Mesothelial cell of epicardium (in vitro differentiated cells): ENCODE results near the gene AIF1. TPM values are rescaled to one million over a fixed set of nuclear protein-coding genes. Genes with fewer than 3 reads are reported as not detected.

Experiments
- DNase-seq, 2 experiments: peaks; one replicate each; pipeline ENCODE4 v3.0.0; 2021; ENCODE audit warnings: low spot score in 2 of 2; ENCODE audit not compliant: unreplicated experiment in 2 of 2
- H3K27ac Mint-ChIP-seq: 2 replicates; pipeline ENCODE4 v1.8.0; 2021; ENCODE audit warnings: mixed read lengths
- H3K27me3 Mint-ChIP-seq: 2 replicates; pipeline ENCODE4 v1.8.0; 2021; ENCODE audit warnings: low read depth, mixed read lengths
- H3K36me3 Mint-ChIP-seq: 2 replicates; pipeline ENCODE4 v1.8.0; 2021; ENCODE audit warnings: mixed read lengths
- H3K4me1 Mint-ChIP-seq: 2 replicates; pipeline ENCODE4 v1.8.0; 2021; ENCODE audit warnings: mixed read lengths
- H3K4me3 Mint-ChIP-seq: 2 replicates; pipeline ENCODE4 v1.8.0; 2021; ENCODE audit warnings: mild to moderate bottlenecking, moderate library complexity, mixed read lengths
- H3K9me3 Mint-ChIP-seq: 2 replicates; pipeline ENCODE4 v1.8.0; 2021; ENCODE audit warnings: mixed read lengths
- CTCF ChIP-seq: fragments of 200-600 bp; sonication (generic); IDR thresholded peaks from one replicate; pipeline ENCODE4 v1.5.0; 2021; ENCODE audit warnings: antibody characterized with exemption; ENCODE audit not compliant: unreplicated experiment
- total RNA-seq: library from RNA; stranded (reverse); gene quantifications from 3 replicates; pipeline ENCODE4 v1.2.1, GENCODE V29; 2021

The AIF1 gene
- total RNA-seq, 1 donor from 2014 or later = 6.0 TPM

GRCh38 chr6:31655349-31656237 lies 40.6 kb downstream of the AIF1 start, which contains the start of gene APOM:
Gene APOM, plus strand, starts transcription at chr6:31655894. Its CDS starts 73 bp downstream, at chr6:31655967.
- H3K36me3 Mint-ChIP-seq = peaks cover 12% of the 10 kb centered on the region
- TF ChIP-seq CTCF = no peak
- peak within 1 kb of the TSS; percentile 49 for H3K27ac Mint-ChIP-seq
- H3K9me3 Mint-ChIP-seq = no peaks in the 10 kb centered on the region
- H3K4me1 Mint-ChIP-seq = peaks cover 40% of the 10 kb centered on the region
- DNase-seq = no peak
- no peak within 1 kb of the TSS for H3K4me3 Mint-ChIP-seq
- no peaks in the 10 kb centered on the region for H3K27me3 Mint-ChIP-seq

DNA sequence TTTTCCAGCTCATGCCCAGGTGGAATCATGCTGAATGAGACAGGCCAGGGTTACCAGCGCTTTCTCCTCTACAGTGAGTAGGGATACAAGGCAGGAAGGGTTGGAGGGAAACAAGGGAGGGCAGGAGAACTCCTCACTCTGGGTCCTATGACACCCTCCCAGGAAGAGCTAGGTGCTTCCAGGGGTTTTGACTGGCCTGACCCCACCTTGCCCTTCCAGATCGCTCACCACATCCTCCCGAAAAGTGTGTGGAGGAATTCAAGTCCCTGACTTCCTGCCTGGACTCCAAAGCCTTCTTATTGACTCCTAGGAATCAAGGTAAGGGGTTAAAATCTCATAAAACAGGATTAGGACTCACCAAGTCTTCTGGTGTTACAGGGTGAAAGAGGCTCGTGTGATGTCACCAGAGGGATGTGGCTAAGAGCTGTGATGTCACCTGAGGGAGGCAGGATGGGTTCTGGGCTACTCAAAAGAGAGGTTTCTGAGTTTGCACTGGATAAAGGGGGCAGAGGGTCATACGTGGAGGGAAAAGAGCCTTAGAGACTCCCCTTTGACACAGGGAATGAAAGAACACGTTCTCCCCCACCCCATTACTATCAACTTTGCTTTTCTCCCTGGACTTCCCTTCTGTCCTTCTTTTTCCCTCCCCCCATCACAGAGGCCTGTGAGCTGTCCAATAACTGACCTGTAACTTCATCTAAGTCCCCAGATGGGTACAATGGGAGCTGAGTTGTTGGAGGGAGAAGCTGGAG lies 42.5 kb downstream of the AIF1 start:
- no peak for DNase-seq
- Mint-ChIP-seq H3K4me3 (peak overlapping the region; percentile 13), H3K27me3 (no peaks in the 10 kb centered on the region), H3K36me3 (peaks cover 7% of the 10 kb centered on the region), H3K27ac (no peak overlapping the region), H3K4me1 (peaks cover 39% of the 10 kb centered on the region), H3K9me3 (no peaks in the 10 kb centered on the region)
- TF ChIP-seq CTCF = no peak

- peak overlapping the region; percentile 86 for H3K4me3 Mint-ChIP-seq
These were observed 43.2 kb downstream of the AIF1 start for GRCh38 chr6:31658158-31658688.

GRCh38 chr6:31658983-31659648 lies 44.1 kb downstream of the AIF1 start:
- H3K4me3 Mint-ChIP-seq = peak overlapping the region; percentile 86

More at GRCh38 chr6:31658158-31658688, 43.2 kb downstream of the AIF1 start:
- peak overlapping the region; percentile 26 for H3K27ac Mint-ChIP-seq
- no peak for TF ChIP-seq CTCF
- H3K4me1 Mint-ChIP-seq = peaks cover 40% of the 10 kb centered on the region
- H3K36me3 Mint-ChIP-seq = peaks cover 7% of the 10 kb centered on the region
- no peak for DNase-seq
- H3K9me3 Mint-ChIP-seq = no peaks in the 10 kb centered on the region
- no peaks in the 10 kb centered on the region for H3K27me3 Mint-ChIP-seq

More at GRCh38 chr6:31658983-31659648, 44.1 kb downstream of the AIF1 start:
- Mint-ChIP-seq H3K27me3 (no peaks in the 10 kb centered on the region), H3K4me1 (peaks cover 48% of the 10 kb centered on the region), H3K9me3 (no peaks in the 10 kb centered on the region), H3K36me3 (peaks cover 9% of the 10 kb centered on the region), H3K27ac (peak overlapping the region; percentile 91)
- TF ChIP-seq CTCF = no peak
- no peak for DNase-seq
